ENCODE results near the gene FAM131A.

The FAM131A gene

GRCh38 chr3:184305577-184305976 lies 31.8 kb upstream of the FAM131A start:
- Histone ChIP-seq H3K9ac (ENCODE audit: low read length) (no peak overlapping the region), H3K9me3 (ENCODE audit: low read length) (no peaks in the 10 kb centered on the region), H3K4me3 (ENCODE audit: low read depth in 1 of 2, low read length in 2 of 2) (no peak overlapping the region), H3K27me3 (ENCODE audit: control insufficient read depth in 1 of 2, insufficient read depth in 2 of 2, low read length in 2 of 2) (no peaks in the 10 kb centered on the region), H3K36me3 (ENCODE audit: insufficient read depth, low read length) (peaks cover 81% of the 10 kb centered on the region), H3K27ac (ENCODE audit: low read depth, low read length) (no peak overlapping the region), H3K4me1 (ENCODE audit: insufficient read depth, low read length) (peaks cover 2% of the 10 kb centered on the region)

GRCh38 chr3:184306341-184306972 lies 30.9 kb upstream of the FAM131A start:
- no peak overlapping the region for H3K9ac ChIP-seq (ENCODE audit: low read length)
- no peak overlapping the region for H3K27ac ChIP-seq (ENCODE audit: low read depth, low read length)
- no peak overlapping the region for H3K4me3 ChIP-seq (ENCODE audit: low read depth in 1 of 2, low read length in 2 of 2)
- H3K27me3 ChIP-seq (ENCODE audit: control insufficient read depth in 1 of 2, insufficient read depth in 2 of 2, low read length in 2 of 2) = no peaks in the 10 kb centered on the region
- no peaks in the 10 kb centered on the region for H3K9me3 ChIP-seq (ENCODE audit: low read length)
- H3K4me1 ChIP-seq (ENCODE audit: insufficient read depth, low read length) = no peaks in the 10 kb centered on the region
- H3K36me3 ChIP-seq (ENCODE audit: insufficient read depth, low read length) = peaks cover 74% of the 10 kb centered on the region

- Histone ChIP-seq H3K36me3 (ENCODE audit: insufficient read depth, low read length) (peaks cover 60% of the 10 kb centered on the region), H3K4me1 (ENCODE audit: insufficient read depth, low read length) (no peaks in the 10 kb centered on the region), H3K9ac (ENCODE audit: low read length) (no peak overlapping the region), H3K27me3 (ENCODE audit: control insufficient read depth in 1 of 2, insufficient read depth in 2 of 2, low read length in 2 of 2) (no peaks in the 10 kb centered on the region), H3K27ac (ENCODE audit: low read depth, low read length) (no peak overlapping the region), H3K9me3 (ENCODE audit: low read length) (no peaks in the 10 kb centered on the region), H3K4me3 (ENCODE audit: low read depth in 1 of 2, low read length in 2 of 2) (no peak overlapping the region)
Measured at GRCh38 chr3:184307915-184308314, 29.5 kb upstream of the FAM131A start.

GRCh38 chr3:184308744-184309143 lies 28.7 kb upstream of the FAM131A start:
- H3K36me3 ChIP-seq (ENCODE audit: insufficient read depth, low read length) = peaks cover 52% of the 10 kb centered on the region
- no peak overlapping the region for H3K9ac ChIP-seq (ENCODE audit: low read length)
- H3K27ac ChIP-seq (ENCODE audit: low read depth, low read length) = no peak overlapping the region
- no peaks in the 10 kb centered on the region for H3K27me3 ChIP-seq (ENCODE audit: control insufficient read depth in 1 of 2, insufficient read depth in 2 of 2, low read length in 2 of 2)
- H3K4me3 ChIP-seq (ENCODE audit: low read depth in 1 of 2, low read length in 2 of 2) = no peak overlapping the region
- no peaks in the 10 kb centered on the region for H3K4me1 ChIP-seq (ENCODE audit: insufficient read depth, low read length)
- H3K9me3 ChIP-seq (ENCODE audit: low read length) = no peaks in the 10 kb centered on the region

- peaks cover 29% of the 10 kb centered on the region for H3K36me3 ChIP-seq (ENCODE audit: insufficient read depth, low read length)
- no peak overlapping the region for H3K9ac ChIP-seq (ENCODE audit: low read length)
- no peak overlapping the region for H3K27ac ChIP-seq (ENCODE audit: low read depth, low read length)
- no peak overlapping the region for H3K4me3 ChIP-seq (ENCODE audit: low read depth in 1 of 2, low read length in 2 of 2)
- peaks cover 8% of the 10 kb centered on the region for H3K4me1 ChIP-seq (ENCODE audit: insufficient read depth, low read length)
- H3K9me3 ChIP-seq (ENCODE audit: low read length) = no peaks in the 10 kb centered on the region
- no peaks in the 10 kb centered on the region for H3K27me3 ChIP-seq (ENCODE audit: control insufficient read depth in 1 of 2, insufficient read depth in 2 of 2, low read length in 2 of 2)
Measured at GRCh38 chr3:184311633-184312032, 25.8 kb upstream of the FAM131A start.

- Histone ChIP-seq H3K9me3 (ENCODE audit: low read length) (no peaks in the 10 kb centered on the region), H3K4me3 (ENCODE audit: low read depth in 1 of 2, low read length in 2 of 2) (peak within 1 kb of the TSS; percentile 72 to 76), H3K36me3 (ENCODE audit: insufficient read depth, low read length) (peaks cover 18% of the 10 kb centered on the region)
Measured at GRCh38 chr3:184314363-184314699, 23.1 kb upstream of the FAM131A start, which contains the start of gene EIF4G1. Gene EIF4G1 (plus strand): TSS chr3:184314606. CDS start chr3:184315797, 1,191 bp downstream.

GRCh38 chr3:184314700-184315542 lies 22.5 kb upstream of the FAM131A start:
- Histone ChIP-seq H3K4me3 (ENCODE audit: low read depth in 1 of 2, low read length in 2 of 2) (peak overlapping the region; percentile 72 to 76), H3K9ac (ENCODE audit: low read length) (peak overlapping the region; percentile 92), H3K4me1 (ENCODE audit: insufficient read depth, low read length) (peaks cover 39% of the 10 kb centered on the region), H3K9me3 (ENCODE audit: low read length) (no peaks in the 10 kb centered on the region), H3K36me3 (ENCODE audit: insufficient read depth, low read length) (peaks cover 18% of the 10 kb centered on the region), H3K27me3 (ENCODE audit: control insufficient read depth in 1 of 2, insufficient read depth in 2 of 2, low read length in 2 of 2) (no peaks in the 10 kb centered on the region), H3K27ac (ENCODE audit: low read depth, low read length) (peak overlapping the region; percentile 99)

More at GRCh38 chr3:184314363-184314699, 23.1 kb upstream of the FAM131A start, which contains the start of gene EIF4G1:
- H3K9ac ChIP-seq (ENCODE audit: low read length) = peak within 1 kb of the TSS; percentile 92
- H3K4me1 ChIP-seq (ENCODE audit: insufficient read depth, low read length) = peaks cover 35% of the 10 kb centered on the region
- no peaks in the 10 kb centered on the region for H3K27me3 ChIP-seq (ENCODE audit: control insufficient read depth in 1 of 2, insufficient read depth in 2 of 2, low read length in 2 of 2)
- peak within 1 kb of the TSS; percentile 99 for H3K27ac ChIP-seq (ENCODE audit: low read depth, low read length)

- Histone ChIP-seq H3K36me3 (ENCODE audit: insufficient read depth, low read length) (peaks cover 20% of the 10 kb centered on the region), H3K4me1 (ENCODE audit: insufficient read depth, low read length) (peaks cover 44% of the 10 kb centered on the region), H3K9me3 (ENCODE audit: low read length) (no peaks in the 10 kb centered on the region), H3K27me3 (ENCODE audit: control insufficient read depth in 1 of 2, insufficient read depth in 2 of 2, low read length in 2 of 2) (no peaks in the 10 kb centered on the region), H3K27ac (ENCODE audit: low read depth, low read length) (peak overlapping the region; percentile 99), H3K9ac (ENCODE audit: low read length) (peak overlapping the region; percentile 92), H3K4me3 (ENCODE audit: low read depth in 1 of 2, low read length in 2 of 2) (peak overlapping the region; percentile 72 to 76)
Measured at GRCh38 chr3:184315543-184315867, 21.9 kb upstream of the FAM131A start.

GRCh38 chr3:184315871-184316661 lies 21.3 kb upstream of the FAM131A start:
- H3K4me1 ChIP-seq (ENCODE audit: insufficient read depth, low read length) = peaks cover 48% of the 10 kb centered on the region

GRCh38 chr3:184316792-184317191 lies 20.6 kb upstream of the FAM131A start:
- H3K27me3 ChIP-seq (ENCODE audit: control insufficient read depth in 1 of 2, insufficient read depth in 2 of 2, low read length in 2 of 2) = no peaks in the 10 kb centered on the region
- peaks cover 54% of the 10 kb centered on the region for H3K4me1 ChIP-seq (ENCODE audit: insufficient read depth, low read length)
- H3K36me3 ChIP-seq (ENCODE audit: insufficient read depth, low read length) = peaks cover 33% of the 10 kb centered on the region
- H3K9me3 ChIP-seq (ENCODE audit: low read length) = no peaks in the 10 kb centered on the region
- H3K4me3 ChIP-seq (ENCODE audit: low read depth in 1 of 2, low read length in 2 of 2) = peak overlapping the region; percentile 72 to 76
- peak overlapping the region; percentile 92 for H3K9ac ChIP-seq (ENCODE audit: low read length)
- H3K27ac ChIP-seq (ENCODE audit: low read depth, low read length) = peak overlapping the region; percentile 99

More at GRCh38 chr3:184315871-184316661, 21.3 kb upstream of the FAM131A start:
- H3K36me3 ChIP-seq (ENCODE audit: insufficient read depth, low read length) = peaks cover 26% of the 10 kb centered on the region
- H3K27me3 ChIP-seq (ENCODE audit: control insufficient read depth in 1 of 2, insufficient read depth in 2 of 2, low read length in 2 of 2) = no peaks in the 10 kb centered on the region
- peak overlapping the region; percentile 72 to 76 for H3K4me3 ChIP-seq (ENCODE audit: low read depth in 1 of 2, low read length in 2 of 2)
- H3K9ac ChIP-seq (ENCODE audit: low read length) = peak overlapping the region; percentile 92
- H3K9me3 ChIP-seq (ENCODE audit: low read length) = no peaks in the 10 kb centered on the region
- H3K27ac ChIP-seq (ENCODE audit: low read depth, low read length) = peak overlapping the region; percentile 99

GRCh38 chr3:184317201-184317600 lies 20.2 kb upstream of the FAM131A start:
- H3K9me3 ChIP-seq (ENCODE audit: low read length) = no peaks in the 10 kb centered on the region
- peak overlapping the region; percentile 92 for H3K9ac ChIP-seq (ENCODE audit: low read length)
- no peak overlapping the region for H3K27ac ChIP-seq (ENCODE audit: low read depth, low read length)
- H3K4me1 ChIP-seq (ENCODE audit: insufficient read depth, low read length) = peaks cover 54% of the 10 kb centered on the region
- H3K36me3 ChIP-seq (ENCODE audit: insufficient read depth, low read length) = peaks cover 37% of the 10 kb centered on the region
- no peaks in the 10 kb centered on the region for H3K27me3 ChIP-seq (ENCODE audit: control insufficient read depth in 1 of 2, insufficient read depth in 2 of 2, low read length in 2 of 2)
- H3K4me3 ChIP-seq (ENCODE audit: low read depth in 1 of 2, low read length in 2 of 2) = peak overlapping the region in 1 of 2 donors; percentile 76
